Astrocyte (in vitro differentiated cells and primary cell): ENCODE data around the gene PYHIN1. TPM values are rescaled to one million over a fixed set of nuclear protein-coding genes. Genes with fewer than 3 reads are reported as not detected.

Experiments used
- DNase-seq: peaks from one replicate; pipeline ENCODE4 v3.0.0-alpha.2; 2010; ENCODE audit warnings: low read depth
- FAIRE-seq: peaks from 2 replicates; lab custom pipeline; 2011; peaks lifted over from hg19 to GRCh38; lab: Jason Lieb, UNC
- H2AFZ ChIP-seq: 2 replicates; pipeline ENCODE4 v1.6.0; 2012; ENCODE audit warnings: low read depth, low read length, inconsistent platforms
- H3K27ac ChIP-seq: 2 replicates; pipeline ENCODE4 v1.5.1; 2011; ENCODE audit warnings: low read depth, low read length, inconsistent platforms
- H3K27me3 ChIP-seq: 2 replicates; pipeline ENCODE4 v1.6.0; 2011; ENCODE audit warnings: low read length, inconsistent platforms; ENCODE audit not compliant: insufficient read depth
- H3K36me3 ChIP-seq: 2 replicates; pipeline ENCODE4 v1.5.1; 2011; ENCODE audit warnings: low read length, inconsistent platforms; ENCODE audit not compliant: insufficient read depth
- H3K4me1 ChIP-seq: 2 replicates; pipeline ENCODE4 v1.5.1; 2011; ENCODE audit warnings: low read length, inconsistent platforms; ENCODE audit not compliant: insufficient read depth
- H3K4me2 ChIP-seq: 2 replicates; pipeline ENCODE4 v1.6.0; 2012; ENCODE audit warnings: low read length, inconsistent platforms
- H3K4me3 ChIP-seq: 2 replicates; pipeline ENCODE4 v1.5.1; 2011; ENCODE audit warnings: low read depth, mild to moderate bottlenecking, low read length, inconsistent platforms; ENCODE audit not compliant: insufficient read depth
- H3K79me2 ChIP-seq: 2 replicates; pipeline ENCODE4 v1.6.0; 2012; ENCODE audit warnings: mild to moderate bottlenecking, low read length, inconsistent platforms; ENCODE audit not compliant: insufficient read depth
- H3K9ac ChIP-seq: 2 replicates; pipeline ENCODE4 v1.6.0; 2012; ENCODE audit warnings: mild to moderate bottlenecking, low read length, inconsistent platforms
- H3K9me3 ChIP-seq: 2 replicates; pipeline ENCODE4 v1.5.1; 2012; ENCODE audit warnings: low read depth, mild to moderate bottlenecking, low read length, inconsistent platforms; ENCODE audit not compliant: insufficient read depth
- H4K20me1 ChIP-seq: 2 replicates; pipeline ENCODE4 v1.6.0; 2012; ENCODE audit warnings: low read length, inconsistent platforms; ENCODE audit not compliant: insufficient read depth
- H3K27ac Mint-ChIP-seq: one replicate; pipeline ENCODE4 v1.8.0; 2021; ENCODE audit warnings: mild to moderate bottlenecking, mixed read lengths; ENCODE audit not compliant: unreplicated experiment
- H3K27me3 Mint-ChIP-seq: one replicate; pipeline ENCODE4 v1.8.0; 2021; ENCODE audit warnings: low read depth, mixed read lengths; ENCODE audit not compliant: unreplicated experiment
- H3K36me3 Mint-ChIP-seq: one replicate; pipeline ENCODE4 v1.8.0; 2021; ENCODE audit warnings: low read depth, mixed read lengths; ENCODE audit not compliant: unreplicated experiment
- H3K4me1 Mint-ChIP-seq: one replicate; pipeline ENCODE4 v1.8.0; 2021; ENCODE audit warnings: low read depth, mixed read lengths; ENCODE audit not compliant: unreplicated experiment
- H3K4me3 Mint-ChIP-seq: one replicate; pipeline ENCODE4 v1.8.0; 2021; ENCODE audit warnings: mild to moderate bottlenecking, moderate library complexity, mixed read lengths; ENCODE audit not compliant: unreplicated experiment
- H3K9me3 Mint-ChIP-seq: one replicate; pipeline ENCODE4 v1.8.0; 2021; ENCODE audit warnings: mild to moderate bottlenecking, mixed read lengths; ENCODE audit not compliant: unreplicated experiment
- CTCF ChIP-seq: IDR thresholded peaks from 2 replicates; pipeline ENCODE4 v1.5.1; 2011; ENCODE audit warnings: low read depth, mild to moderate bottlenecking, inconsistent platforms, low read length, moderate library complexity; ENCODE audit not compliant: insufficient read depth
- EZH2 ChIP-seq: IDR thresholded peaks from 2 replicates; pipeline ENCODE4 v1.6.1; 2012; ENCODE audit warnings: mild to moderate bottlenecking, low read length, inconsistent platforms; ENCODE audit not compliant: insufficient read depth
- total RNA-seq: library from RNA; stranded (reverse); gene quantifications from 2 replicates; pipeline ENCODE4 v1.2.1, GENCODE V29; 2021

Gene PYHIN1
- total RNA-seq, 1 donor from 2014 or later = not detected

GRCh38 chr1:159025043-159025442 is 93.7 kb downstream of the PYHIN1 start:
- FAIRE-seq (no peak), DNase-seq (no peak)
- Histone ChIP-seq H4K20me1 (peaks cover 4% of the 10 kb centered on the region), H3K9ac (no peak overlapping the region), H2AFZ (no peak overlapping the region), H3K36me3 (peaks cover 16% of the 10 kb centered on the region), H3K4me3 (no peak overlapping the region), H3K4me1 (no peaks in the 10 kb centered on the region), H3K9me3 (no peaks in the 10 kb centered on the region), H3K27me3 (no peaks in the 10 kb centered on the region), H3K27ac (no peak overlapping the region), H3K4me2 (no peak overlapping the region), H3K79me2 (peaks cover 49% of the 10 kb centered on the region)
- Mint-ChIP-seq H3K9me3 (no peaks in the 10 kb centered on the region), H3K4me1 (no peaks in the 10 kb centered on the region), H3K4me3 (no peak overlapping the region), H3K27ac (no peak overlapping the region), H3K27me3 (no peaks in the 10 kb centered on the region), H3K36me3 (peaks cover 24% of the 10 kb centered on the region)
- TF ChIP-seq CTCF = no peak
- no peak for TF ChIP-seq EZH2

Other genes starting within 250 kb of the PYHIN1 start
- 0.02 and 0.09 TPM in 2 replicates for gene SPTA1, start 244.8 kb upstream of the PYHIN1 start, total RNA-seq
- not detected in 2 replicates for gene OR6K2, start 230.9 kb upstream of the PYHIN1 start, total RNA-seq
- gene OR6K3, start 210.8 kb upstream of the PYHIN1 start, total RNA-seq = not detected in 2 replicates
- gene OR6K6, start 176.8 kb upstream of the PYHIN1 start, total RNA-seq = not detected in 2 replicates
- not detected in 2 replicates for gene OR6N1, start 159.4 kb upstream of the PYHIN1 start, total RNA-seq
- gene OR6N2, start 150.3 kb upstream of the PYHIN1 start, total RNA-seq = not detected in 2 replicates
- not detected in 2 replicates for gene MNDA, start 100.2 kb upstream of the PYHIN1 start, total RNA-seq
- gene IFI16, start 78.4 kb downstream of the PYHIN1 start, total RNA-seq = 109 and 125 TPM in 2 replicates
- gene AIM2, start 145.2 kb downstream of the PYHIN1 start, total RNA-seq = 1.3 and 1.5 TPM in 2 replicates
- gene CADM3, start 240.1 kb downstream of the PYHIN1 start, total RNA-seq = 18.2 and 26.2 TPM in 2 replicates